Stimulated activated CD4-positive, alpha-beta T cell treated with anti-CD3 and anti-CD28 coated beads, Interleukin-1b, Interleukin-23, amount 100 ng/mL, for 1 hour (primary cell): Measurements from ENCODE around the gene LINS1.
"Not testable (repeated sequence)": the region's sequence is repeated elsewhere in the genome, so short reads cannot be mapped to it uniquely, and the experiment has no call there.

Source experiments
- DNase-seq, 2 donors: peaks; one replicate each; pipeline ENCODE4 v3.0.0-alpha.2; 2020; ENCODE audit warnings: low read depth in 2 of 2

LINS1 gene

GRCh38 chr15:100601163-100601562 is 821 bp downstream of the LINS1 start:
- no peak for DNase-seq

DNA sequence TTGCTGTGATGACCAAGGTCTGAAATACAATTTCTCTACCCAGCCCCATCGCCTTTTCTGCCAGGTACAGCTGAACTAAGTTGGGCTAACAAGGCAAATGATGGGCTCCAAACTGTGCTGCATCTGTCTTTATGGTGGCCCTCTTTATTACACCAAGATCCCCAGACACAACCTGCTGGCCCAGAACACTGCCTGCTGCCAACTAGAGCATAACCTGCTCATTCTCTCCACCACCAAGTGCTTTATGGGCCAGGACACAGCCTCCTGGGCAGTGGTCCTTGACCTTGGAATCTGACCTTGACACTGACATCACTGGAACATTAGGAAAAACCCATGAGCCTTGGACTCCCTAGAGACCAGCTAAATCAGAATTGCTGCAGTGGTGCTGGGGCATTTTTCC is 3.3 kb downstream of the LINS1 start:
- no peak for DNase-seq

- DNase-seq = no peak
Measured at GRCh38 chr15:100597862-100598261, 4.1 kb downstream of the LINS1 start.

DNA sequence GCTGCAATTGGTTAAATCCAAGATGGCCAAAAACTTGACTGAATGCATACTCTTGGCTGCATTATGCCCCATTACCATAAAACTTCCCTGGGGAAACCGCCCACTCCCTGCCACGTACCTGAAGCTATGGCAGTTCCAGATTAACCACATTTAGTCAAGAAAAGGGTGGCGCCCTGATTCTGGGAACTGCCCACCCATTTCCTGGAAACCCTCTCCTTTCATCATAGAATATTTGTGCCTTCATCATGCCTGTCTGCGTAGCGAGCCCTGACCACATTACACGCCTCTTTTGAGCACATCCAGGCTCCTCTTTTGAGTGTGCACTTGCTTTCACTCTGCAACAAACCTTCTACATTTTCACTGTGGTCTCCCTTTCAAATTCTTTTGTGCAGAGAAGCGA is 5.2 kb downstream of the LINS1 start:
- DNase-seq = peak; percentile 72 to 90

DNA sequence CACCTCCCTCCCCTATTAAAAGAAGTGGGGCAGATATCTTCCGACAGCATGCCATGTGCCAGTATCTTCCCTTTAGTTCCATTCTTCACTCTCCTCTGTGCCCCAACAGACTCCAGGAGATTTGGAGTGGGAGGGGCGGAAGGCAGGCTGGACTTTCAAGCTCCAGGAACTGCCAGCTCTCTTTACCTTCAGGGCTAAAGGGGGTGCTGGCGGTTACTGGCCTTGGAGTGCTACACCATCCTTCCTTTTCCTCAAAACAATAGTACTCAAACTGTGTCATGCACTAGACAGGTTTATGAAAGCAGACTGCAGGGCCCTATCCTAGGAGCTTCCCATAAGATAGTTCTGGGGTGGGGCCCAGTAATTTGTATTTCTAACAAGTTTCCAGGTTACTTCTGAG is 6.0 kb downstream of the LINS1 start:
- DNase-seq = no peak

DNA sequence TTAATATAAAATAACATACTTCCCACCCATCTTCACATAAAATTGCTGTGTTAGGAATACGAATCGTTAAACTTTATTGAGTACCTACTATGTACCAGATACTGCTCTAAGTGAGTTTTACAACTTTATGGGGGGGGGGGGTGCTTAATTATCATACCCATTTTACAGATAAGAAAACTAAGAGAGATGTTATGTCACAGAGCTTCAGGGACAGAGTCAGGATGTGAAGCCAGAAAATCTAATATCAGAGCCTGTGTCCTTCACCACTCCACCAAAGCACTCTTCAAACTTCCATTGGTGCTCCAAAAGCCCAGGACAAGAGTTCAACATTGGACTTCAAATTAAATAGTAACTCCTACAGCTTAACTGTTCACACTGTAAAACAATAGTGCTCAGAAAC is 8.6 kb downstream of the LINS1 start:
- no peak for DNase-seq

- no peak for DNase-seq
Measured at GRCh38 chr15:100592898-100593297, 9.1 kb downstream of the LINS1 start.

GRCh38 chr15:100591835-100592234 is 10.1 kb downstream of the LINS1 start:
- no peak for DNase-seq

GRCh38 chr15:100591163-100591562 is 10.8 kb downstream of the LINS1 start:
- DNase-seq = not testable (repeated sequence)

GRCh38 chr15:100588638-100589242 is 13.2 kb downstream of the LINS1 start:
- no peak for DNase-seq

GRCh38 chr15:100580414-100580813 is 21.6 kb downstream of the LINS1 start:
- DNase-seq = no peak

- DNase-seq = no peak
Measured at GRCh38 chr15:100573526-100573925, 28.5 kb downstream of the LINS1 start.

GRCh38 chr15:100572362-100572983 is 29.5 kb downstream of the LINS1 start:
- no peak for DNase-seq

GRCh38 chr15:100571592-100572167 is 30.3 kb downstream of the LINS1 start:
- DNase-seq = no peak

DNA sequence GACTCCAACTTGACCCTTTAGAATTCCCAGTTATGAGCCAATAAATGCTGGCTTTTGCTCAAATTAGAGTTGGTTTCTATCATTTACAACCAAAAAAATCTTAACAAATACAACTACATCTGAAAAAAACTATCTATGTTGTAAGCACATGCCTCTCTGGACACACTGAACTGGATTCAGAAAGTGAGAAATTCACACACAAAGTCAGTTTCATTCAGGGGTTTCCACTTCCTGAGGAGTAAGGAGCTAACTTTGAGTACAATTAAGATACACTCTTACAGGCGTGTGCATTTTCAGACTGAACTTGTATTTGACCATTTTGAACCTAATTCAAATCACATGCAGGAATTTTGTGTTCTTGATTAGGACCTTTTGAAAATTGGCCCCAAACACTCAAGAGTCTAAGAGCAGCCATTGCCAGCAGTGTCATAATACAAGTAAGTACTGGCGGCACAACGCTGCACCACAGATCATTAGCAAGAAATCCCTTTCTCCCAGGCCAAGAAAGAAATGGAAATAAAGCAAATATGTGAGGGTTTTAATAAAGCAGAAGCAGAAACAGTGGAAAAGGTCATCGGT is 31.2 kb downstream of the LINS1 start:
- DNase-seq = no peak

GRCh38 chr15:100570275-100570674 is 31.7 kb downstream of the LINS1 start:
- no peak for DNase-seq

DNA sequence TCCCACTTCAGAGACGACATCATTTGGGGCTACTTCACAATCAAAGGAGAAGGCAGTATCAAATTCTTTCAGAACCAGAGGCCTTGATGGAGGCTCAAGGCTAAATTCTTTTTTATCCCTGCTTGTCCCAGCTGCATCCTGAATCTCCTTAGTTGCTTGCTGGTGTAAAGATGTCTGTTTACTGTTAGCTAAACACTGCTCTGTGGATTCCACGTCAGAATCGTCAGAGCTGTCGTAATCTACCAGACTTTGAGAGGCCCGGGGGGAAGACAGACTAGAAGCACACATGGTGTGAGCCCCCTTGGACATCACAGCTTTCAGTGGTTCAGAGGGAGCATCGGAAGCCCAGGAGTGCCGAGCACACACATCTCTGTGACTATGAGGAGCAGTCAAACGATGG is 32.6 kb downstream of the LINS1 start:
- no peak for DNase-seq

GRCh38 chr15:100566850-100567628 is 34.9 kb downstream of the LINS1 start:
- DNase-seq = no peak

- DNase-seq = no peak
Measured at GRCh38 chr15:100565591-100565990, 36.4 kb downstream of the LINS1 start.

- no peak for DNase-seq
Measured at GRCh38 chr15:100560323-100560722, 41.7 kb downstream of the LINS1 start.

DNA sequence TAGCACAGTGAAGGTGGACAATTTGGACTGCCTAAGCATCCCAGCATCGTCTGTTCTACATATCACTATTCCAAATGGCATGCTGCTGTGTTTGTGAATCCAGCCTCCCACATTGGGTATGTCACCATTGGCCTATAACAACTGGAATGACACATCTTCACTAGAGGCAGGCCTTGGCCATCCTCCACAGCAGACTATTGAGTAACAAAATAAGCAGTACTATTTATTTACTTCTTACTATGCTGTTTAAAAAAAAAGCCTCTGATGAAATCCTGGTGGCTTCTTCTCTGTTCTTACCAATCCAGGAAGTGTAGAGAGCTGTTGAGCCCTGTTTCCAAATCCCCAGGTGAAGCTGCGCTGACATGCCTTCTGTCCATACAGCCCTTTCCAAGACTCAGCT is 42.7 kb downstream of the LINS1 start:
- no peak for DNase-seq

- DNase-seq = no peak
Measured at GRCh38 chr15:100558771-100559254, 43.2 kb downstream of the LINS1 start.
